Measurements from ENCODE around the gene DZIP3. TPM values are rescaled to one million over a fixed set of nuclear protein-coding genes. Genes with fewer than 3 reads are reported as not detected.

DZIP3 gene
- total RNA-seq, 4 donors from 2014 or later = 3.6 to 7.9 (median 5.7) TPM

Small RNAs within 50 kb of the gene (small RNA-seq; reads per million reads assigned to genes)
- gene AC092185.1 = not detected
- not detected for gene RF00156

Other genes with a start within 250 kb of the DZIP3 start
- gene MYH15, start 79.1 kb upstream of the DZIP3 start, total RNA-seq = not detected
- gene CIP2A, start 284 bp upstream of the DZIP3 start, total RNA-seq = 1 to 10 TPM; 1.1 to 6.4 (median 5.7) TPM
- gene RETNLB, start 167.7 kb downstream of the DZIP3 start, total RNA-seq = not detected
- gene TRAT1, start 233.1 kb downstream of the DZIP3 start, total RNA-seq = 1 to 10 TPM in 2 of 4 donors, under 1 TPM in 2; 0.84 to 2.7 (median 1.2) TPM